ENCODE results near the gene ANKRD26.

Gene ANKRD26

GRCh38 chr10:27019827-27020226, 80.5 kb downstream of the ANKRD26 start:
- DNase-seq = no peak

GRCh38 chr10:26997610-26998009, 102.7 kb downstream of the ANKRD26 start:
- DNase-seq = no peak

GRCh38 chr10:26994743-26995142, 105.6 kb downstream of the ANKRD26 start:
- no peak for DNase-seq

- no peak for DNase-seq
Observed at GRCh38 chr10:26987851-26988250, 112.4 kb downstream of the ANKRD26 start.

- DNase-seq = no peak
Observed at GRCh38 chr10:26983156-26983555, 117.1 kb downstream of the ANKRD26 start.

- no peak for DNase-seq
Observed at GRCh38 chr10:26982058-26982457, 118.2 kb downstream of the ANKRD26 start.

- no peak for DNase-seq
Observed at GRCh38 chr10:26981232-26981824, 119.0 kb downstream of the ANKRD26 start.

- no peak for DNase-seq
Observed at GRCh38 chr10:26978519-26978918, 121.8 kb downstream of the ANKRD26 start.

- no peak for DNase-seq
Observed at GRCh38 chr10:26977635-26978034, 122.7 kb downstream of the ANKRD26 start.

GRCh38 chr10:26970667-26971066, 129.6 kb downstream of the ANKRD26 start:
- no peak for DNase-seq

GRCh38 chr10:26969145-26969926, 131.0 kb downstream of the ANKRD26 start:
- no peak for DNase-seq

- no peak for DNase-seq
Observed at GRCh38 chr10:26962835-26963234, 137.5 kb downstream of the ANKRD26 start.

- DNase-seq = no peak
Observed at GRCh38 chr10:26960308-26960707, 140.0 kb downstream of the ANKRD26 start.

- DNase-seq = no peak
Observed at GRCh38 chr10:26959841-26960240, 140.5 kb downstream of the ANKRD26 start.
